Adrenal gland (tissue), 12 donors: ENCODE results near the gene CHIC2. TPM values are rescaled to one million over a fixed set of nuclear protein-coding genes. Genes with fewer than 3 reads are reported as not detected.
A peak's percentile ranks its signal among the peaks of the same experiment; 100 is the strongest.

Experiments
- DNase-seq, 7 donors: peaks; one replicate each; pipeline ENCODE4 v3.0.0-alpha.2; 2019 to 2020
- H3K27ac ChIP-seq, 5 donors: fragments of 200-600 bp; sonication (generic) in 4 of 5; 1 replicate in 3 of 5; 2 replicates in 2 of 5; pipeline versions ENCODE4 v1.5.1 to v1.8.0; 2016 to 2020; ENCODE audit warnings: mild to moderate bottlenecking in 1 of 5
- H3K27me3 ChIP-seq: fragments of 200-600 bp; 2 replicates; pipeline ENCODE4 v1.8.0; 2021
- H3K36me3 ChIP-seq, 2 donors: fragments of 200-600 bp; replicated peaks in 1 of 2; 1 replicate in 1 of 2; 2 replicates in 1 of 2; pipeline versions ENCODE4 v1.5.1 to v1.8.0; 2018 to 2022
- H3K4me1 ChIP-seq, 2 donors: fragments of 200-600 bp; replicated peaks in 1 of 2; 1 replicate in 1 of 2; 2 replicates in 1 of 2; pipeline versions ENCODE4 v1.5.1 to v1.8.0; 2018 to 2021
- H3K4me3 ChIP-seq, 4 donors: fragments of 200-600 bp; sonication (generic) in 3 of 4; one replicate each; pipeline ENCODE4 v1.5.1; 2016 to 2018
- H3K9me3 ChIP-seq, 3 donors: fragments of 200-600 bp; sonication (generic) in 1 of 3; replicated peaks in 1 of 3; 1 replicate in 2 of 3; 2 replicates in 1 of 3; pipeline versions ENCODE4 v1.5.1 to v1.8.0; 2016 to 2021
- POLR2A ChIP-seq, 2 donors: fragments of 450-650 bp; IDR thresholded peaks; one replicate each; pipeline ENCODE4 v1.6.1; 2017; ENCODE audit warnings: antibody characterized with exemption in 2 of 2, mild to moderate bottlenecking in 2 of 2, moderate library complexity in 1 of 2
- WGBS, 4 donors: extraction: QIAGEN DNeasy Blood & Tissue Kit in 2 of 4; methylation state at CpG; one replicate each; pipeline versions ENCODE4 v1.1.5 to v1.1.7; 2013 to 2017; 5-methylcytosine and 5-hydroxymethylcytosine counted together
- intact Hi-C, 2 donors: fragments of 100-400 bp; cut with DNase I; formaldehyde crosslinking; loops; one replicate each; pipeline versions ENCODE4 v1.14.1 to v1.15.0; 2022 to 2023
- polyA plus RNA-seq, 3 donors: library from polyadenylated mRNA; stranded (reverse); fragments of 200-250 nt in 2 of 3; fragments of 350-450 nt in 1 of 3; fragmentation: Illumina TruSeq in 1 of 3; extraction: RNeasy Lipid Tissue Mini Kit (QIAGEN cat#74804) in 1 of 3; gene quantifications; one replicate each; pipeline ENCODE4 v1.2.3, GENCODE V29; 2013 to 2014
- total RNA-seq, 9 donors: library from RNA; depleted of rRNA in 4 of 9; stranded (reverse); fragments of >200 nt in 4 of 9; fragments of 120-200 nt in 1 of 9; fragmentation: NEBNext Ultra II Directional in 1 of 9; extraction: Animal tissue kit (Norgen Biotek cat#: 25700) in 1 of 9; gene quantifications; one replicate each; pipeline versions ENCODE4 v1.1.0 to v1.2.4, GENCODE V29; 2013 to 2023
- TF ChIP-seq, protein P1 (sequence below), 6 experiments: fragments of 450-650 bp in 4 of 6; fragments of 200-600 bp in 2 of 6; sonication (generic) in 1 of 6; IDR thresholded peaks; 1 replicate in 5 of 6; 2 replicates in 1 of 6; pipeline versions ENCODE4 v1.5.1 to v1.8.0; 2016 to 2021; ENCODE audit warnings: antibody characterized with exemption in 6 of 6, mild to moderate bottlenecking in 2 of 6, moderate library complexity in 1 of 6
- donor health status: healthy with polysubstance abuse.
- donor health status: Bipolar disorder and iron deficiency.
- donor health status: DM: yes; HTN: yes; CAD: no.
- donor health status: DM: no; HTN: no; CAD: no.
- donor health status: DM: no; HTN: no; CAD: no.
- donor health status: DM: yes; HTN: yes; CAD: no.

The CHIC2 gene
- total and polyA plus RNA-seq, 12 donors = 9.7 to 68.0 (median 24.1) TPM

DNA sequence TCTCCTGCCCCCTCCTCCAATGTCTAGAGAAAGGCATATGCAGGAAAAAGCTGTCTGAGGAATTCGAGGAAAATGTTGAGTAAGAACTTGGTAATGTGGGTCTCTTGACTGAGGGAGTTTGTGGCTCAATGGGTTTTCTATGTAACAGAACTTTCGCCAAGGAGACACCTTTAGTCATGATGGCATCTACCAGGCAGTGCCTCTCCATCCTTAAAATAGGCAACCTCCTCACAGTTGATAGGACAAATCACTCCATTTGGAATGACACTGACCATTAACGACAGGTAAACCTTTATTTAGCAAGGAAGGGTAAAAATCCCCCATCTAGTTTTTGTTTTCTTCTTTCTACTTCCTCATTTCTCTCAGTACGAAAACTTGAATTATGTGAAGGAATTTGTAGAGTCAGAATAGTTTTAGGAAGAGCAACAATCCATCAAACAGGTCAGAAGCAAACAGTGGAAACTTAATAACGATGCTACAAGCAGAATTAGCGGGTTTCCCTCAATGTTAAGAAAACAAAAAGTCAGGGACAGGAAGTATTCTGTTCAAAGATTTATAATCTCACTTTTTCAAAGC is 38.2 kb upstream of the CHIC2 start:
- Histone ChIP-seq H3K27me3 (peaks cover 63% of the 10 kb centered on the region), H3K4me3 (no peak overlapping the region), H3K9me3 (no peaks in the 10 kb centered on the region), H3K4me1 (peaks cover 20 to 32% of the 10 kb centered on the region in 2 donors), H3K27ac (no peak overlapping the region), H3K36me3 (no peaks in the 10 kb centered on the region)
- intact Hi-C loops = no loop called here
- WGBS, 4 donors = 37 to 46% (median 41%) methylated on average over 6 of the region's 6 CpGs
- no peak for TF ChIP-seq POLR2A (IDR thresholded peaks at IDR 0.05)
- TF ChIP-seq, protein P1, sequence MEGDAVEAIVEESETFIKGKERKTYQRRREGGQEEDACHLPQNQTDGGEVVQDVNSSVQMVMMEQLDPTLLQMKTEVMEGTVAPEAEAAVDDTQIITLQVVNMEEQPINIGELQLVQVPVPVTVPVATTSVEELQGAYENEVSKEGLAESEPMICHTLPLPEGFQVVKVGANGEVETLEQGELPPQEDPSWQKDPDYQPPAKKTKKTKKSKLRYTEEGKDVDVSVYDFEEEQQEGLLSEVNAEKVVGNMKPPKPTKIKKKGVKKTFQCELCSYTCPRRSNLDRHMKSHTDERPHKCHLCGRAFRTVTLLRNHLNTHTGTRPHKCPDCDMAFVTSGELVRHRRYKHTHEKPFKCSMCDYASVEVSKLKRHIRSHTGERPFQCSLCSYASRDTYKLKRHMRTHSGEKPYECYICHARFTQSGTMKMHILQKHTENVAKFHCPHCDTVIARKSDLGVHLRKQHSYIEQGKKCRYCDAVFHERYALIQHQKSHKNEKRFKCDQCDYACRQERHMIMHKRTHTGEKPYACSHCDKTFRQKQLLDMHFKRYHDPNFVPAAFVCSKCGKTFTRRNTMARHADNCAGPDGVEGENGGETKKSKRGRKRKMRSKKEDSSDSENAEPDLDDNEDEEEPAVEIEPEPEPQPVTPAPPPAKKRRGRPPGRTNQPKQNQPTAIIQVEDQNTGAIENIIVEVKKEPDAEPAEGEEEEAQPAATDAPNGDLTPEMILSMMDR (IDR thresholded peaks at IDR 0.05) = no peak
- DNase-seq = no peak

- H3K4me1 ChIP-seq = peaks cover 20 to 32% of the 10 kb centered on the region in 2 donors
- H3K36me3 ChIP-seq = no peaks in the 10 kb centered on the region
- peaks cover 63% of the 10 kb centered on the region for H3K27me3 ChIP-seq
- H3K9me3 ChIP-seq = no peaks in the 10 kb centered on the region
- DNase-seq = no peak
- no peak overlapping the region for H3K27ac ChIP-seq
- intact Hi-C loops = no loop called here
- TF ChIP-seq POLR2A (IDR thresholded peaks at IDR 0.05) = no peak
- TF ChIP-seq, protein P1 (IDR thresholded peaks at IDR 0.05) = no peak
- H3K4me3 ChIP-seq = peak overlapping the region in 1 of 4 donors; percentile 41
- WGBS, 4 donors = 3 to 9% (median 7%) methylated on average over 31 to 50 of the region's 50 CpGs
These were observed 37.0 kb upstream of the CHIC2 start for GRCh38 chr4:54101190-54102041.

- Histone ChIP-seq H3K9me3 (no peaks in the 10 kb centered on the region), H3K4me3 (peak overlapping the region in 1 of 4 donors; percentile 41), H3K27ac (no peak overlapping the region), H3K4me1 (peaks cover 20 to 32% of the 10 kb centered on the region in 2 donors), H3K27me3 (peaks cover 60% of the 10 kb centered on the region), H3K36me3 (no peaks in the 10 kb centered on the region)
- intact Hi-C loops = no loop called here
- DNase-seq = no peak
- WGBS, 4 donors = 1% methylated on average over 33 to 46 of the region's 46 CpGs
- TF ChIP-seq POLR2A (IDR thresholded peaks at IDR 0.05) = no peak
- TF ChIP-seq, protein P1 (IDR thresholded peaks at IDR 0.05) = no peak
These were observed 36.3 kb upstream of the CHIC2 start for GRCh38 chr4:54100595-54101189.
